HCT116 (cell line): ENCODE data around the gene ZBTB17.

ENCODE experiments used
- RAD21 ChIP-seq: IDR thresholded peaks from 2 replicates; pipeline ENCODE4 v1.6.1; 2012; ENCODE audit warnings: low read depth, mild to moderate bottlenecking
- SP1 ChIP-seq: IDR thresholded peaks from 2 replicates; pipeline ENCODE4 v1.6.1; 2012; ENCODE audit warnings: low read depth
- TF ChIP-seq, protein P1 (sequence below), 3 experiments: fragments of 200-600 bp in 1 of 3; sonication (generic) in 1 of 3; IDR thresholded peaks in 2 of 3; conservative IDR thresholded peaks in 1 of 3; 2 replicates each; pipeline ENCODE4 v1.5.1; 2012 to 2017; ENCODE audit warnings: low read depth in 2 of 3, low read length in 2 of 3, antibody characterized with exemption in 1 of 3, borderline replicate concordance in 1 of 3, control low read depth in 1 of 3, mild to moderate bottlenecking in 1 of 3, mixed read lengths in 1 of 3, mixed run types in 1 of 3, moderate library complexity in 1 of 3; ENCODE audit not compliant: insufficient read depth in 1 of 3

- TF ChIP-seq SP1 (no peak), RAD21 (no peak)
- TF ChIP-seq, protein P1, sequence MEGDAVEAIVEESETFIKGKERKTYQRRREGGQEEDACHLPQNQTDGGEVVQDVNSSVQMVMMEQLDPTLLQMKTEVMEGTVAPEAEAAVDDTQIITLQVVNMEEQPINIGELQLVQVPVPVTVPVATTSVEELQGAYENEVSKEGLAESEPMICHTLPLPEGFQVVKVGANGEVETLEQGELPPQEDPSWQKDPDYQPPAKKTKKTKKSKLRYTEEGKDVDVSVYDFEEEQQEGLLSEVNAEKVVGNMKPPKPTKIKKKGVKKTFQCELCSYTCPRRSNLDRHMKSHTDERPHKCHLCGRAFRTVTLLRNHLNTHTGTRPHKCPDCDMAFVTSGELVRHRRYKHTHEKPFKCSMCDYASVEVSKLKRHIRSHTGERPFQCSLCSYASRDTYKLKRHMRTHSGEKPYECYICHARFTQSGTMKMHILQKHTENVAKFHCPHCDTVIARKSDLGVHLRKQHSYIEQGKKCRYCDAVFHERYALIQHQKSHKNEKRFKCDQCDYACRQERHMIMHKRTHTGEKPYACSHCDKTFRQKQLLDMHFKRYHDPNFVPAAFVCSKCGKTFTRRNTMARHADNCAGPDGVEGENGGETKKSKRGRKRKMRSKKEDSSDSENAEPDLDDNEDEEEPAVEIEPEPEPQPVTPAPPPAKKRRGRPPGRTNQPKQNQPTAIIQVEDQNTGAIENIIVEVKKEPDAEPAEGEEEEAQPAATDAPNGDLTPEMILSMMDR (IDR thresholded peaks at IDR 0.05 in 2 of 3, conservative IDR thresholded peaks at IDR 0.05 in 1 of 3; ENCODE audit: borderline replicate concordance in 1 of 3, insufficient read depth in 1 of 3, low read depth in 2 of 3, low read length in 2 of 3), result no peak
These were observed 23.0 kb upstream of the ZBTB17 start for GRCh38 chr1:15998929-15999328.
